Skeletal muscle satellite cell (primary cell): ENCODE results near the gene GPR32.
"Not testable (repeated sequence)": the region's sequence is repeated elsewhere in the genome, so short reads cannot be mapped to it uniquely, and the experiment has no call there.

Experiments
- H3K27me3 ChIP-seq: 2 replicates; pipeline ENCODE4 v1.7.0; 2013; ENCODE audit warnings: low read length; ENCODE audit not compliant: control insufficient read depth, insufficient read depth
- H3K36me3 ChIP-seq: 2 replicates; pipeline ENCODE4 v1.7.0; 2013; ENCODE audit warnings: mild to moderate bottlenecking, control low read depth, low read length; ENCODE audit not compliant: insufficient read depth
- H3K4me1 ChIP-seq: 2 replicates; pipeline ENCODE4 v1.7.0; 2013; ENCODE audit warnings: low read length; ENCODE audit not compliant: control insufficient read depth, insufficient read depth
- H3K4me2 ChIP-seq: 2 replicates; pipeline ENCODE4 v1.7.0; 2013; ENCODE audit warnings: mild to moderate bottlenecking, low read length
- H3K4me3 ChIP-seq: 2 replicates; pipeline ENCODE4 v1.7.0; 2013; ENCODE audit warnings: low read length
- H3K9ac ChIP-seq: 2 replicates; pipeline ENCODE4 v1.7.0; 2013; ENCODE audit warnings: mild to moderate bottlenecking, low read depth, low read length, moderate library complexity
- H3K9me3 ChIP-seq: replicated peaks from 2 replicates; pipeline ENCODE4 v1.7.0; 2013; ENCODE audit warnings: mild to moderate bottlenecking, control low read depth, low read length

GPR32 gene

DNA sequence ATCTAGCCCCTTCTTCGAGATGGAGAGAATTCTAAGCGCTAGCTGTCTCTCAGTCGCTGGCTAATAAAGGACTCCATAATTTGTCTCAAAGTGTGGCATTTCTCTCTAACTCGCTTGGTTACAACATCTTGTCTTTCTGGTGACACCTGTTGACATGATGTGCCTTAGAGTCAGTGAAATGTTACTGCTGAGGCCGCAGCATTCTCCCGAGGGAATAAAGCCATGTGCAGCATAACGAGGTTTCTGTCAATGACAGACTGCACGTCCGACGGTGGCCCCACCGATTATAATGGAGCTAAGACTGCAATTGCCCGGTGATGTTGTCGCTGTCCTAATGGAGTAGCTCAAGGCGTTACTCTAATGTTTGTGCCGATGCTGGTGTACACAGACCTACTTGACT is 20.3 kb upstream of the GPR32 start:
- H3K4me3 ChIP-seq = no peak overlapping the region
- no peaks in the 10 kb centered on the region for H3K9me3 ChIP-seq
- H3K27me3 ChIP-seq = peaks cover under 1% of the 10 kb centered on the region
- no peak overlapping the region for H3K9ac ChIP-seq
- no peaks in the 10 kb centered on the region for H3K4me1 ChIP-seq
- H3K36me3 ChIP-seq = no peaks in the 10 kb centered on the region
- H3K4me2 ChIP-seq = no peak overlapping the region

DNA sequence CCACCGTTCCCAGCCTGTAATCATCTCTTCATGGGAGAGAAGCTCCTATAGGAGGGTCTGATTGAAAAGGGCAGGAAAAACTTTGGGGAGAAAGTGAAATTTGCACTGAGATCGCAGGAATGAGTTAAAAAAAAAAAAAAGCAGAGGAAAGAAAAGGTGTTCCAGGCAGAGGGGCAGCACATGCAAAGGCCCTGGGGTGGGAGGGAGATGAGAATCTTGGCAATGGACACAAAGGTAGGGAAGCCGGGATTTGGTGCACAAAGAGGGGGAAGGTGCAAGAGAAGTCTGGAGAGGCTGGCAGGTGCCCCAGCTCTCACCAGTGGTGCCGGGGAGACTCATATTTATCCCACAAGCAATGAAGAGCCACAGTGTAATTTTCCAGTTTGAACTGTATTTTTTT is 16.4 kb upstream of the GPR32 start:
- no peaks in the 10 kb centered on the region for H3K36me3 ChIP-seq
- H3K27me3 ChIP-seq = peaks cover 3% of the 10 kb centered on the region
- no peak overlapping the region for H3K9ac ChIP-seq
- no peak overlapping the region for H3K4me2 ChIP-seq
- H3K4me1 ChIP-seq = no peaks in the 10 kb centered on the region
- no peak overlapping the region for H3K4me3 ChIP-seq
- no peaks in the 10 kb centered on the region for H3K9me3 ChIP-seq

GRCh38 chr19:50756244-50756643 is 14.0 kb upstream of the GPR32 start:
- not testable (repeated sequence) for H3K4me1 ChIP-seq, H3K9me3 ChIP-seq, H3K4me3 ChIP-seq, H3K36me3 ChIP-seq, H3K27me3 ChIP-seq, H3K4me2 ChIP-seq, H3K9ac ChIP-seq

DNA sequence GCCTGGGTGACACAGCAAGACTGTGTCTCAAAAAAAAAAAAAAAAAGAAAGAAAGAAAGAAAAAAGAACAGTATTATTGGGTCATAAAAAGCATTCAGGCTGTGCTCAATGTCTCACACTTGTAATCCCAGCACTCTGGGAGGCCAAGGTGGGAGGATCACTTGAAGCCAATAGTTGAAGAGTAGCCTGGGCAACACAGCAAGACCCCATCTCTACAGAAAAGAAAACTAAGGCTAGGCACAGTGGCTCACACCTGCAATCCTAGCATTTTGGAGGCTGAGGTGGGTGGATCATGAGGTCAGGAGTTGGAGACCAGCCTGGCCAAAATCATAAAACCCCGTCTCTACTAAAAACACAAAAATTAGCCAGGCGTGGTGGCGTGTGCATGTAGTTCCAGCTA is 12.6 kb upstream of the GPR32 start:
- not testable (repeated sequence) for H3K9me3 ChIP-seq, H3K9ac ChIP-seq, H3K4me2 ChIP-seq, H3K27me3 ChIP-seq, H3K36me3 ChIP-seq, H3K4me3 ChIP-seq, H3K4me1 ChIP-seq

- not testable (repeated sequence) for H3K36me3 ChIP-seq, H3K4me1 ChIP-seq, H3K4me2 ChIP-seq, H3K9me3 ChIP-seq, H3K27me3 ChIP-seq, H3K9ac ChIP-seq, H3K4me3 ChIP-seq
These were observed 11.2 kb upstream of the GPR32 start for GRCh38 chr19:50759076-50759475.

- Histone ChIP-seq H3K27me3 (peaks cover 3% of the 10 kb centered on the region), H3K4me2 (no peak overlapping the region), H3K4me3 (no peak overlapping the region), H3K9me3 (no peaks in the 10 kb centered on the region), H3K9ac (no peak overlapping the region), H3K36me3 (no peaks in the 10 kb centered on the region), H3K4me1 (no peaks in the 10 kb centered on the region)
These were observed 10.4 kb upstream of the GPR32 start for GRCh38 chr19:50759886-50760285.

DNA sequence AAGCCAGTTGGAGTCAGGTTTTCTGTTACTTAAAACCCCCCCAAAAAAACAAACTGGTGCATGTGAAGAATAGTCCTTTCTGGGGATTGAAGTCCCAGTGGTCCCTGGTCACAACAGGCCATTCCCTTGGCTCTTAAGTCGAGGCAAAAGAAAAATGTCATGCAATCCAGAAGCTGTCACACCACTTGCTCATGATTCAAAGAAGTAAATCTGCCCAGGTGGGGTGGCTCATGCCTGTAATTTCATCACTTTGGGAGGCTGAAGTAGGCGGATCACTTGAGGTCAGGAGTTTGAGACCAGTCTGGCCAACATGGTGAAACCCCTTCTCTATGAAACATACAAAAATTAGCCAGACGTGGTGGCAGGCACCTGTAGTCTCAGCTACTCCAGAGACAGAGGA is 8.8 kb upstream of the GPR32 start:
- H3K4me2 ChIP-seq, H3K9ac ChIP-seq, H3K36me3 ChIP-seq, H3K9me3 ChIP-seq, H3K27me3 ChIP-seq, H3K4me1 ChIP-seq, H3K4me3 ChIP-seq: not testable (repeated sequence)

GRCh38 chr19:50763521-50763920 is 6.7 kb upstream of the GPR32 start:
- H3K36me3 ChIP-seq, H3K9ac ChIP-seq, H3K9me3 ChIP-seq, H3K4me1 ChIP-seq, H3K4me3 ChIP-seq, H3K27me3 ChIP-seq, H3K4me2 ChIP-seq: not testable (repeated sequence)

- Histone ChIP-seq H3K9ac (no peak overlapping the region), H3K4me3 (no peak overlapping the region), H3K4me1 (no peaks in the 10 kb centered on the region), H3K9me3 (no peaks in the 10 kb centered on the region), H3K27me3 (no peaks in the 10 kb centered on the region), H3K4me2 (no peak overlapping the region), H3K36me3 (no peaks in the 10 kb centered on the region)
These were observed 5.9 kb upstream of the GPR32 start for GRCh38 chr19:50764409-50764808.

DNA sequence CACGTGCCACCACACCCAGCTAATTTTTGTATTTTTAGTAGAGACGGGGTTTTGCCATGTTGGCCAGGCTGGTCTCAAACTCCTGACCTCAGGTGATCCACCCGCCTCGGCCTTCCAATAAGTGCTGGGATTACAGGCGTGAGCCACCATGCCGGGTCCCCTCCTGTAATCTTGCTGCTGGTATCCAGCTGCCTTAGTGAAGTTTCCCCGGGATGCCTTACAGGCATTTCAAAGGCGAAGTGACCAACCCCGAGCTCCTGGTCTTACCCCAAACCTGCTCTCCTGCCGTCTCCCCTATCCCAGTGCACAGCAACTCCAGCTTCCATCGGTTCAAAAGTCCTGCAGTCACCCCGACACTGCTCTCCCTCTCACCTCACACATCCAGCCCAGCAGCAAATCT is 3.5 kb upstream of the GPR32 start:
- not testable (repeated sequence) for H3K4me2 ChIP-seq, H3K9ac ChIP-seq, H3K27me3 ChIP-seq, H3K9me3 ChIP-seq, H3K4me3 ChIP-seq, H3K36me3 ChIP-seq, H3K4me1 ChIP-seq

DNA sequence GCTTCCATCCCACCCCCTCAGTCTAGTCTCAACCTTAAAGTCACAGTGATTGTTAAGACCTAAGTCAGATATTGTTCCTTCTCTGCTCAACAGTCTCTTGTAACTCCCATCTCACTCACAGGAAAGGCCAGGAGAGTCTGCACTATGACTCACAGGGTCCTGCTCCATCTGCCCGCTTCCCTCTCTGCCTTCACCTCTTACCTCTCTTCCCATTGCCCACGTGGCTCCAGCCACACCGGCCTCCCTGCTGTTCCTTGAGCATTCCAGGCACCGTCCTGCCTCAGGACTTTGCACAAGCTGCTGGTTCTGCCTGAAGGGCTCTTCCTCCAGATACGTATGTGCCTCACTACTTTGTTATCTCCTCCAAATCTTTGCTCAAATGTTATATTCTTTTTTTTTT is 3.0 kb upstream of the GPR32 start:
- not testable (repeated sequence) for H3K4me2 ChIP-seq, H3K27me3 ChIP-seq, H3K4me3 ChIP-seq

DNA sequence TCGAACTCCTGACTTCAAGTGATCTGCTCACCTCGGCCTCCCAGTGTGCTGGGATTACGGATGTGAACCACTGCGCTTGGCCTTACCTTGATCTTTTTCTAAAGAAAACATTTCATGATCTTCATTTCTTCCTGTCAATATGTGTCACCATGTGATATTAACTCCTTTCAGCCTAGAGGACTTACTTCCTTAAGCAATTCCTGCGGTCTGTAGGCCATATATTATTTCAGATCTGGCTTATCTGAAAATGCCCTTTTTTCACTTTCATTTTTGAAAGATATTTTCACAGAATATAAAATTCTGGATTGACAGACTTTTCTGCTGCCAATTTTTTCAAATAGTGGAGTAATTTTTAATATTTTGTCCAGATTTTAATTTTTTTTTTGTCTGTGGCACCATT is 2.0 kb upstream of the GPR32 start:
- no peak overlapping the region for H3K9ac ChIP-seq
- no peaks in the 10 kb centered on the region for H3K27me3 ChIP-seq
- H3K36me3 ChIP-seq = no peaks in the 10 kb centered on the region
- no peaks in the 10 kb centered on the region for H3K9me3 ChIP-seq
- no peaks in the 10 kb centered on the region for H3K4me1 ChIP-seq
- H3K4me2 ChIP-seq = no peak overlapping the region
- no peak overlapping the region for H3K4me3 ChIP-seq

More for the DNA sequence above, 3.0 kb upstream of the GPR32 start:
- not testable (repeated sequence) for H3K9me3 ChIP-seq, H3K9ac ChIP-seq, H3K4me1 ChIP-seq, H3K36me3 ChIP-seq

DNA sequence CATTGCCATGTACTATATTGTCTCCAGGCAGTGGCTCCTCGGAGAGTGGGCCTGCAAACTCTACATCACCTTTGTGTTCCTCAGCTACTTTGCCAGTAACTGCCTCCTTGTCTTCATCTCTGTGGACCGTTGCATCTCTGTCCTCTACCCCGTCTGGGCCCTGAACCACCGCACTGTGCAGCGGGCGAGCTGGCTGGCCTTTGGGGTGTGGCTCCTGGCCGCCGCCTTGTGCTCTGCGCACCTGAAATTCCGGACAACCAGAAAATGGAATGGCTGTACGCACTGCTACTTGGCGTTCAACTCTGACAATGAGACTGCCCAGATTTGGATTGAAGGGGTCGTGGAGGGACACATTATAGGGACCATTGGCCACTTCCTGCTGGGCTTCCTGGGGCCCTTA is 624 bp downstream of the GPR32 start:
- Histone ChIP-seq H3K4me1 (no peaks in the 10 kb centered on the region), H3K27me3 (no peaks in the 10 kb centered on the region), H3K4me2 (no peak overlapping the region), H3K9ac (no peak overlapping the region), H3K9me3 (no peaks in the 10 kb centered on the region), H3K4me3 (no peak overlapping the region), H3K36me3 (no peaks in the 10 kb centered on the region)
